ENCODE data around the gene AKAP5.
A peak's percentile ranks its signal among the peaks of the same experiment; 100 is the strongest.

The AKAP5 gene

DNA sequence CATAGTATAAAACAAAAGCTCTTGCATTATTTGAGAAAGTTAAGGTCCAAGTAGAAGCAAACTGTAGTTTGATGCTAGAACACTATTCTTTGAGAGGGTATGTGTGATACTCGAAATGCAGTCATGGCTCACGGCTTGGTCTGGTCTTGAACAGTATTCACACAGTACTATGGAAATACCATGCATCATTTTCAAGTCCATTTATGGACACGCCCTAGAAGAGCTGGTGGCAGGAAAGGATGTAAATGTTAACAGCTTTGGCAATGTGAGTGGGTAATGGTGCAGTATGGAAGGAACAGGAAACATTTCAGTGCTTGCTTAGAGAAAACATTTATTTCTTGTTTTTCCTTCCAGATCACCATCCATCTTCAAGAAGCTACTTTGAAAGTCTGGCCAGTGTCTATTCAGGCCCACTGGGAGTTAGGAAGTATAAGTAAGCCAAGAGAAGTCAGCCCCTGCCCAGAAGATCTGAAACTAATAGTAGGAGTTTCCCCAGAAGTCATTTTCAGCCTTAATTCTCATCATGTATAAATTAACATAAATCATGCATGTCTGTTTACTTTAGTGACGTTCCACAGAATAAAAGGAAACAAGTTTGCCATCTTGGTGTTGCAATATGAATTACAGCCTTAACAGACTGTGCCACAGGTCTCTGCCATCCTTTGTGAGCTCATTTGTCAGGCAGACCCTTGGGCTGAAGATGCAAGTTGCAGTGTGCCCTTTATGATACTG, 5.7 kb upstream of the AKAP5 start:
- DNase-seq = no peak

GRCh38 chr14:64461221-64461620, 4.1 kb upstream of the AKAP5 start:
- DNase-seq = no peak

DNA sequence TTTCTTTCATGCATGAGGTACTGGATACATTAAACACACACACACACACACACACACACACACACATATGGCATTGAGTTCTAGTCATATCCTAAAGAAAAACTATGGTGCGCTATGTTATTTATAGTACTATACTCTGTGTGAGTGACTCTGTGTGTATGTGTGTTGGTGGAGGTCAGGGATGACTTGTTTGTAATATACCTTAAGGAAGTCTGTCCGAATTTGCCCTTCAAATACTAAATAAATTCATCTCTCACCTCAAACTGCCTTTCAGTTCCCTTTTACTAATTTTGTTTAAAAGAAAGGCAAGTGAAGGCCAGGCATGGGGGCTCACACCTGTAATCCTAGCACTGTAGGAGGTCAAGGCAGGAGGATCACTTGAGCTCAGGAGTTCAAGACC, 2.1 kb upstream of the AKAP5 start:
- no peak for DNase-seq

- DNase-seq = no peak
Observed at GRCh38 chr14:64463873-64464272, 1.4 kb upstream of the AKAP5 start.

GRCh38 chr14:64464651-64465050, 648 bp upstream of the AKAP5 start:
- DNase-seq = no peak

DNA sequence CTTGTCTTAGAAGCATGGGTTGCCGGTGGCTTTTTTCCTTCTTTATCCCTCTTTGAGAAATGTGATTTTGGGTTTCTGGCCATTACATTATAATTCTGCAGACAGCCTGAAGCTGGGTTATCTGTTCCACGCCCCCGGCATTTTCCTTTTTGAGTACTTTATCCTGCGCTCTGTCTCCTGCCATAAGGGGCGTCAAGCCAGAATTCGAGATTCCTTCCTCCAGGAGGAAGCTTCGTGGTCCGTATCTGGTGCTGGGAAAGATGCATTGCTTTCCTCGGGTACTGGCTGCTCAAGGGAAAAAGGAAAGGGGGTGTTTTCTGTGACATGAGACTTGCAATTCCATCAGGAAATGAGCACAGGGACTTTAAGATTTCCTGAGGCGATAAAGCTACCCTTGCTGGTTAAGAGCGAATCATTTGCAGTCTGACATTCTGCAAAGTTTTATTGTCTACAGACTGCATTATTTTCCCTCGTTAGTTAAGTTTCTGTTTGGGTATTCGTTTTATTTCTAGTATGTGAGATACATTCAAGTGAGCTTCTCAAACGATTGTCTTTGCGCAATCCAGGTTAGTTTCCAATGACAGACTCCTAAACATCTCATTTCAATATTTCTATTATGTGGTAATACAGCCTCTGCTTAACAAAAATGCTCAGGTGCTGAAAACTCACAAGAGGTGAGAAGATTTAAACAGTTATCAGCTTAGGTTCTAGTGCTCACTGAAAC, 694 bp downstream of the AKAP5 start:
- peak in 25 of 58 donors; percentile 12 to 53 (median 30) for DNase-seq

DNA sequence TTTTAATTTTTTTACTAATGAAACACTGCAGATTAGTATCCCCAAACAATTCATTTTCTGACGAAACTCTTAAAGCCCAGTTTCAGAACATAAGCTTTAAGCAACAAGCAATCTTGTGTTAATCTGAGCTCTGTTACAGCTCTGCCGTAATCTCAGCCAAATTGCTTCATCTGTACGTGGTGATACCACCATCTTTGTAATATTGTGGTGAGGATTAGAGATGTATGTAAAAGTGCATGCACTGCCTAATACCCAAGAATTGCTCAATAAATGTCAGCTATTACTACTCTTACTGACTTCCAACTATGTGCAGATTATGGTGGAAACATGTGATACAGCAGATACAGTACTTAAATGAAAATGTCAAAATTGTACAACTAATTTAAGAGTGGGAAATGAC, 1.8 kb downstream of the AKAP5 start:
- DNase-seq = no peak

DNA sequence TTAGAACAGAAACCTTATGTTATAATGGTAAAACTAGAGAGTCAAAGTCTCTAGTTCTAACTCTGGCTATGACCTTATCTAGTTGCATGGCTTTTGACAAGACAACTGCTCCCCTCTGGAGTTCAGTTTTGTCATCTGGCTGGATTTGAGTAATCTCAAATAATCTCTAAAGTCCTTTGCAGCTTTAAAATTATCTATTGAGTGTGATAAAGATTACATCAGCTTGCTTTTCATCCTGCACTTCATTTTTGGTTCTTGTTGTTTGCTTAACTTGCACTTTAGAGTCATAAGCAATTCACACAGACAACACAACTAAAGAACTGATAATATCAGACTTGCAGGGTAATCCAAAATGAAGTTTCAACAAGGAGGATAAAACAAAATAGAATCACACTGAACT, 2.3 kb downstream of the AKAP5 start:
- DNase-seq = no peak

GRCh38 chr14:64468451-64468850, 3.2 kb downstream of the AKAP5 start:
- DNase-seq = no peak

- DNase-seq = no peak
Observed at GRCh38 chr14:64474041-64474440, 8.7 kb downstream of the AKAP5 start.

DNA sequence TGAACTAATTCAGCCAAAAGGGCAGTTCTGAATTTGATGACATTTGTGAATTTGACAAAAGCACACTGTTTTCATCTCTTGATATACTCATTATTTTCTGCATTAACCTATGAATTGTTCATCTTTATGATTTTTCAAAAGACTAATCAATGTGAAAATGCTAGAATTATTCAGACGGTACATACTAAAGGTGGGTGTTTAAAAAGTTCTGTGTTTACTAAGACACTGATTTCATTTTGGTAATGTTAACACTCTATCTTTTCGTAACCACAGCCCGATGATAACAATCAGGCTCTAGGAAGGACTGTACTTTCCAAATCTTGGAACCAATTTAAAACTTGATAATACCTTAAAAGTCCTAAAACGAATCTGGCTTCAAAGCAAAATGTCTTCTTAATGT, 9.4 kb downstream of the AKAP5 start:
- no peak for DNase-seq

GRCh38 chr14:64475585-64476273, 10.4 kb downstream of the AKAP5 start:
- DNase-seq = no peak

DNA sequence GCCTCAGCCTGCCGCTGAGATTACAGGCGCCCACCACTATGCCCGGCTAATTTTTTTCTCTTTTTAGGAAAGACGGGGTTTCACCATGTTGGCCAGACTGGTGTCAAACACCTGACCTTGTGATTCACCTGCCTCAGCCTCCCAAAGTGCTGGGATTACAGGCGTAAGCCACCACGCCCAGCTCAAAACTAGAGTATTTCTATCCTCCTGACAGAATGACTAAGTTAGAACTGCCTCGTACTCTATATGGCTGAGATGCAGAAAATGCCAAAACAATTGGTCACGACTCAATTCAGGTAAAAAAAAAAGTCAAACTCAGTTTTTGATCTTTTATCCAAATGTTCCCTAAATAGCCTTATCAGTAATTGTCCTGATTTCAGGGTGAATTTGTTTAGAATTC, 11.1 kb downstream of the AKAP5 start:
- no peak for DNase-seq

DNA sequence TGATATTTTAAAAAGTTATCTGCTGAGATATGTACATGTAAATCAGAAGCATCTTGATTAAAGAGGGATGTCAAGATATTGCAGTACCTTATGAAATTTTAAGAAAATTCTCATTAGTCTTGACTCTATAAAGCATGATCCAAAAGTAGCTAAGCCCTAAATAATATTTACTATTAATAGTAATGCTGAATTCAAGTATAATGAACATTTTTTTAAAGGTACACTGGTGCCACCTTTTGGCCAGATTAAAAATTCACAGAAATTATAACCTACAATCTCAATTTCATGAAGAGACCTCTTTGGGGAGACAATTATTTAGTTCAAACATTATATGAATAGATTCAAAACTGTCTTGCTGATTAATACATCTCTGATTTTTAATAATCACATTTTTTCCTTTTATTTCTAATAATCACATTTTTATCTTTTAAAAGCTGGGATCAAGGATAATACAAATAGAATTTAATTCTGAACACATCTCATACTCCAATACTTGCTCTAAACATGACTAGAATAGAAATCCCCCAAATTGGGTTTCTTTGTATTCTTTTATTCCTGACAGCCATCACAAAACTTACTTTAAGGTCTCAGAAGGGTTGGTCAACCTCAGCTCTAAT, 13.4 kb downstream of the AKAP5 start:
- no peak for DNase-seq

DNA sequence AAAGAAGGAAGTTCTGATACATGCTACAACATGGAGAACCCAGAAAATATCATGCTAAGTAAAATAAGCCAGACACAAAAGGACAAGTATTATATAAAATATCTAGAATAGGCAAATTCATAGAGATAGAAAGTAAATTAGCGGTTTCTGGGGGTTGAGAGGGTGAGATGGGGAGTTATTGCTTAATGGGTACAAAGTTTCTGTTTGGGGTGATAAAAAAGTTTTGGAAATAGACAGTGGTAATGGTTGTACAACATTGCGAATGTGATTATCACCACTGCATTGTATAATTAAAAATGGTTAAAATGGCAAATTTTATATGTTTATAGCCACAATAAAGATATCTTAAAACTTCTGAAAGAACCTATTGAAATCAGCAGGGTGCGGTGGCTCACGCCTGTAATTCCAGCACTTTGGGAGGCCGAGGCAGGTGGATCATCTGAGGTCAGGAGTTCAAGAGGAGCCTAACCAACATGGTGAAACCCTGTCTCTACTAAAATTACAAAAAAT, 23.3 kb downstream of the AKAP5 start:
- DNase-seq = no peak

DNA sequence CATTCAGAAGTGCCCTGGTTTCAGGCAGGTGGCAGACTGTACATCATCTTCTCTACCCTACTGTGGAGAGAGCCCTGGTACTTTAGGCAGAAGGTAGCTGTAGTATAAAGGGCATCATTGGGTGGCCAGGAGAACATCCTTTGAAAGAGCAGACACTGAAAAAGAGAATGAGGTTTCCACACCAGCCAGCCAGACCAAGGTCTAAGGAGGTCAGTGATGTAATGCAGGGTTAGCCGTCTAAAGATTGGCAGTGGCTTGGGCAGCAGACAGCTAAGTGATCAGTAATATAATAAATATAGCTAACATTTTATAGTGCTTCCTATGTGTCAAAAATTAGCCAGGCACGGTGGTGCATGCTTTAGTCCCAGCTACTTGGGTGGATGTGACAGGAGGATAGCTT, 26.3 kb downstream of the AKAP5 start:
- no peak for DNase-seq

GRCh38 chr14:64493455-64493854, 28.2 kb downstream of the AKAP5 start:
- DNase-seq = no peak

DNA sequence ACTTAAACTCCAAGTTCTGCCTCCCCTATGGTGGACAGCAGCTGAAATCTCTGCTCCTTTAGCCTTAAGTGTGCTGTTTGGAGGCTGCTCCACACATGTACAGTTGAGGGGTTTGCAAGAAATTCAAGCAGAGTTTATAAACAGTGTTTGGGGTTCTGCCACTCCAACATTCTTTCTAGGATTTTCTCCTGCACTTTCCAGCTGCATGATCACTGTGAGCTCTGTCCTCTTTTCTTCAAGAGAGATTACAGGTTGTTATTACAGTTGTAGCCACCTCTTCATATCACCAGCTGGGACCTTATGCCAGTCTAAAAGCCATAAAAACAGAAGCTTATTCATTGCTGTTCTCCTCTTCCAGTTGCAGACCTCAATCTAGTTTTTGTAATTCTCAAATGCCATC, 30.0 kb downstream of the AKAP5 start:
- no peak for DNase-seq

- no peak for DNase-seq
Observed at GRCh38 chr14:64496764-64497163, 31.5 kb downstream of the AKAP5 start.

DNA sequence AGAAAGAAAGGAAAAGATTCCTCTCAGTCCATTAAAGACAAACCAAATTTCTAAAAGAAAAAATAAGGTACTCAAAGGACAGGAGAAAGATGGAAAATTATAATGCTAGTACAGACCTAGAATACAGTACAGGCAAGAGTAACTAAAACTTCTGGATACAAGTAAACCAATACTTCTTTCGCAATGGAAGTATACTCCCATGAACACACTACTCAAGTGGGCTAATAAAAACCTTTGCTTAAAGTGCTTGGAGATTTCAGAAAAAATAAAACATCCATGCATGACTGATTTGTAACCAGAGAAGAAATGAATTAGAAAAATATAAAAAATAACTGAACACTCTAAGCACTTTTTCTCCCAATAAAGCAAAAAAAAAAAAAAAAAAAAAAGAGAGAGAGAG, 34.8 kb downstream of the AKAP5 start:
- DNase-seq = no peak

DNA sequence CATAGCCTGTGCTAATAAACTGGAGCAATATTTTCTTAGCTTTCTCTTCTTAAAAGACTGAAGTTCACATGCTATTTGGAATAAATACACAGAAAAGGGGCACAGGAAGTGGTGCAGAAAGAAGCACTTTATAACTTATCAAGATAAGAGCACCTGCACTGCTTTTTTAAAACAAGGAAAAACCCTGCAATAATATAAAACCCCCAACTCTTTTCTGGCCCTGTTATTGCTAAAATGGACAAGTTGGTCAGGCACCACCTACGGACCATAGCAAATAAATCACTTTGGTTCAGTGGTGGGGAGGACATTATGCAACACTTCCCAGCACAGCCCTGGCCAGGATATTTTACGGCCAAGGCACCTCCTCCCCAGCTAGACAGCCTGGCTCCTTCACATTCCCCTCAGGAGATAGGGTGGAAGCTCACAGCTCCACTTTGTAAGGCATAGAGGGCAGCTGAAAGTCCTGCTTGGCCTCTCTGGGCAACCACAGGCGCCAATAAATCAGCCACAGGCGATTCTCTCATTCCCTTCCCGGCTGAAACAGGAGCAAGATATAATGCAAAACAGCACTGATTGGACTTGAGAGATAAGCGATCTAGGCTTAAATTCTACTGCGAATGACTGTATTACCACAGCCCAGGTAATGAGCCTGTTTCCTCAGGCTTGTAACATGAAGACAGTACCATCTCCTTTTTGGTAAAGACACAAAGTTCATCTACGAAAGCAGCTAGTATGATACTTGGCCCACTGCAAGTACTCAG, 36.3 kb downstream of the AKAP5 start:
- peak in 6 of 58 donors; percentile 2 to 32 (median 16) for DNase-seq

Measured in anterior cingulate cortex (tissue), 58 donors.